Spinal cord (tissue), 10 donors: Measurements from ENCODE around the gene TRANK1. TPM values are rescaled to one million over a fixed set of nuclear protein-coding genes. Genes with fewer than 3 reads are reported as not detected.
"Not testable (repeated sequence)": the region's sequence is repeated elsewhere in the genome, so short reads cannot be mapped to it uniquely, and the experiment has no call there.

Source experiments
- DNase-seq, 6 donors: peaks; one replicate each; pipeline versions ENCODE4 v3.0.0 to v3.0.0-alpha.2; 2013 to 2015; ENCODE audit warnings: low spot score in 6 of 6, low read depth in 4 of 6
- H3K27ac ChIP-seq: one replicate; pipeline ENCODE4 v1.5.1; 2013; ENCODE audit warnings: low read depth, low read length, control low read depth
- H3K27me3 ChIP-seq: one replicate; pipeline ENCODE4 v1.6.1; 2013; ENCODE audit warnings: low read length; ENCODE audit not compliant: control insufficient read depth, insufficient read depth
- H3K36me3 ChIP-seq: one replicate; pipeline ENCODE4 v1.6.1; 2013; ENCODE audit warnings: low read length; ENCODE audit not compliant: control insufficient read depth, insufficient read depth
- H3K4me1 ChIP-seq: one replicate; pipeline ENCODE4 v1.6.1; 2013; ENCODE audit warnings: low read length; ENCODE audit not compliant: control insufficient read depth, insufficient read depth
- H3K4me3 ChIP-seq: one replicate; pipeline ENCODE4 v1.5.1; 2013; ENCODE audit warnings: low read depth, low read length, control low read depth
- H3K9me3 ChIP-seq: one replicate; pipeline ENCODE4 v1.6.1; 2013; ENCODE audit warnings: low read length; ENCODE audit not compliant: control insufficient read depth, insufficient read depth
- WGBS: methylation state at CpG from one replicate; pipeline ENCODE4 v1.1.5; 2013; ENCODE audit warnings: missing lambda C conversion rate; ENCODE audit not compliant: insufficient coverage; 5-methylcytosine and 5-hydroxymethylcytosine counted together
- polyA plus RNA-seq, 2 donors: library from polyadenylated mRNA; unstranded; fragments of 120-200 nt; gene quantifications; one replicate each; pipeline ENCODE4 v1.2.1, GENCODE V29; 2013; ENCODE audit not compliant: insufficient read length in 2 of 2
- total RNA-seq, 2 donors: library from RNA; depleted of rRNA in 1 of 2; stranded (reverse); fragments of 120-200 nt in 1 of 2; fragments of >200 nt in 1 of 2; gene quantifications; one replicate each; pipeline versions ENCODE4 v1.2.3 to v1.2.4, GENCODE V29; 2013 to 2014
- donor health status: healthy.

The TRANK1 gene
- total and polyA plus RNA-seq, 4 donors, result 11.1 to 22.4 (median 20.0) TPM

DNA sequence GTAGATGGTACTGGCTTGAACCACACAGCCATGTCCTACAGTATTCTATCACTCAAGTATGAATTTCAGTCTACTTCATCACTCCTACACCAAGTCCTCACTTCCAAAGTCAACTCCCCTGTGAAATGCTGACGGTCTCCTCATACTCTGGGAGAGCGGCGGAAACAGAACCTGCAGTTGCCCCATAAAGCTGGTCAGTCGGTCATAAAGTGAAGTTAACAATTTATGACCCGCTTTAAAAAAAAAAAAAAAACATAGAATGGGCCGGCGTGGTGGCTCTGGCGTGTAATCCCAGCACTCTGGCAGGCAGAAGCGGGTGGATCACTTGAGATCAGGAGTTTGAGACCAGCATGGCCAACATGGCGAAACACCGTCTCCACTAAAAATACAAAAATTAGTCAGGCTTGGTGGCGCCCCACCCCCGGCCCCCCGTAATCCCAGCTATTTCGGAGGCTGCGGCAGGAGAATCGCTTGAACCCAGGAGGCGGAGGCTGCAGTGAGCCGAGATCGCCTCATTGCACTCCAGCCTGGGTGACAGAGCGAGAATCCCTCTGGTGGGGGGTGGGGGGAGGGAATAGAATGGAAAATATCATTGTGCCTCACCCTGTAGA lies 2.1 kb downstream of the TRANK1 start:
- no peak for DNase-seq
- WGBS, result 89% methylated on average over 17 of the region's 21 CpGs
- H3K27ac ChIP-seq, result no peak overlapping the region
- H3K4me3 ChIP-seq, result no peak overlapping the region
- peaks cover 16% of the 10 kb centered on the region for H3K4me1 ChIP-seq
- H3K27me3 ChIP-seq, result no peaks in the 10 kb centered on the region
- H3K36me3 ChIP-seq, result no peaks in the 10 kb centered on the region
- H3K9me3 ChIP-seq, result peaks cover 5% of the 10 kb centered on the region

DNA sequence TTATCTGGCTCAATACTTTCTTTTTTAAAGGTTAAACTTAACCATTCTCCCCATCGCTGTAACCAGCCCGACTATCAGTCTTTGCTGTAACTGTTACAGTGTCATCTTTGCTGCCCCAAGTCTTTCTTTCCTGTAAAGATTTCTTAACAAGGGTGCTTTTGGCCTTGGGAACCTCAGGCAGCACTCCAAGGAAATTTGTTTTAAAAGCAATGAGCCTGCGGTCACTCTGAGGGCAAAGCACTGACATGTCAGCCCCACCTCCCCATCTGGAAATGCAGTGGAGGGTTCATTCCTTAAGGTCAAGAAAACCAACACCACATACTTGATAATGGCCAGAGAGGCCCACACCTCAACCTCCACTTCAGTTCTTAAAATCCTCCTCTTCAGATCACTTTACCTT lies 3.2 kb downstream of the TRANK1 start:
- no peaks in the 10 kb centered on the region for H3K36me3 ChIP-seq
- H3K4me1 ChIP-seq, result peaks cover 16% of the 10 kb centered on the region
- H3K27me3 ChIP-seq, result no peaks in the 10 kb centered on the region
- WGBS, result 84% methylated on average over 2 of the region's 3 CpGs
- no peak overlapping the region for H3K27ac ChIP-seq
- H3K9me3 ChIP-seq, result peaks cover 3% of the 10 kb centered on the region
- no peak for DNase-seq
- H3K4me3 ChIP-seq, result no peak overlapping the region

DNA sequence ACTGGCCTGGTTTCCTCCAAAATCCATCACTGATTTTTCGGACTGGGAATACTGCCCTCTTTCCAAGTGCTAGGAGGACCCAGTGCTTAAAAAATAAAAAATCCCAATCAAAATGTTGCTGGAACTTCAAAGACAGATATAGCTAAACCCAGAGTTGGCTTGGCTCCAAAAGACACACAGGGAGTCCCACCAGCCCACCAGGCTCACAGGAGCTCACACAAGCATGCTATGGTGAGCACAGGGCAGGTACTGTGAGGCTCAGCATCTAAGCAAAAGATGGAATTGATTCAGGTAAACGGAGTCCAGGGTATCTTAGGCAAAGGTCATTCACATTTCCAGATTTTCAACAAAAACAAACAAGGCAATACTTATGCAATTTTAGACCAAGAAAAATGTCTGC lies 3.7 kb downstream of the TRANK1 start:
- H3K27ac ChIP-seq, result no peak overlapping the region
- H3K4me1 ChIP-seq, result peaks cover 16% of the 10 kb centered on the region
- H3K36me3 ChIP-seq, result no peaks in the 10 kb centered on the region
- WGBS, result 100% methylated on average over 1 of the region's 2 CpGs
- no peak for DNase-seq
- H3K27me3 ChIP-seq, result no peaks in the 10 kb centered on the region
- H3K4me3 ChIP-seq, result no peak overlapping the region
- H3K9me3 ChIP-seq, result peaks cover 3% of the 10 kb centered on the region

DNA sequence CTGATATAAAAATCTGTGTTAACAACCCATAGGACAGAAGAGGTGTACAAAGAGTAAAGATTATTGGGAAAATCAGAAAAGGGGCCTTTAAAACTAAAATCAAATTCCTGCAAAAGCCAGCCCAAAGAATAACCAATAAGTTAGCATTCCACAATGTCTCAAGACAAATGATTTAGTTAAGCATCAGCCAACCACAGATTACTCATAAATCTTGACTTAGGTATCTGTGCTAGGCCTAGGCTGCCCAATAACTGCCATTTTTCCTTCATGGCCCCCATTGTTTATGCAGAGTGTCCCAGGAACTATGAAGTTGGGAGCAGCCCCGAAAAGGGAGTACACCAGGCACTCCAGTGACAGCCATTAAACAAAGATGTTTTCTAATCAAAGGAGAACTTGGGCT lies 7.4 kb downstream of the TRANK1 start:
- no peak for DNase-seq
- H3K4me1 ChIP-seq, result peaks cover 4% of the 10 kb centered on the region
- no peak overlapping the region for H3K27ac ChIP-seq
- H3K9me3 ChIP-seq, result no peaks in the 10 kb centered on the region
- no peak overlapping the region for H3K4me3 ChIP-seq
- no peaks in the 10 kb centered on the region for H3K36me3 ChIP-seq
- 57% methylated on average over 1 of the region's 1 CpG for WGBS
- H3K27me3 ChIP-seq, result no peaks in the 10 kb centered on the region

DNA sequence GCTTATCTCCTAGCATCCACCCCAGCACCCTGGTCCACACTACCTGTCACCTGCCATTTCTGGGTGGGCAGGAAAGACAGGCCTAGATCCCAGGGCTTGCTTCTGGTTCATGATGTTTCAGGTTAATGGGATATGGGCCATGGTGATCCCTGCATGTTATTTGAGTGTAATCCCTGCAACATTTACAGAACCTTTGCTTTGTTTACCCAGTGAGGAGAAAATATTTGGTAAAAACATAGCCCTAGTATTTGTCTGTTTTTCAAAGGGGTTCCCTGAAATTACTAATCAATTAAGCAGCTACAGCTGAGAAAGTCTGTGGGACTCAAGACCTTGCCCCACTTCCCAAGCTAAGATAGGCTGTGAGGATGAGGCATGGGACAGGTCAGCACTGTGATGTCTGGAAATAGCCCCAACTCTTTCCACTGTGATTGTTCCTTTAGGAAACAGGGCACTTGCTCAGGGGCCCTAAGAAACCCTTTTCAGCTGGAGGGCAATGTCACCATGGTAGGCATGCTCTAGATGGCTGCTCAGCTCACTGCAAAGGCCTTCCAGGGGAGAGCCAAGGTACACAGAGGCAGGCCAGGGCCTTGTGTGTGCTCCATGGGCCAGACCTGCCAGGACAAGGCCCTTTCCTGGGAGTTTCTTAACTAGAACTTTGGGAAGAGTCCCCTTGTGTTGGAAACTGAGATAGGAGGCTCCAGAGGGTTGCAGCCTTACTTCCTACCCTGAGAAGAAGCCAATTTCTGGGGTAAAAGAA lies 11.1 kb downstream of the TRANK1 start:
- Histone ChIP-seq H3K4me3 (no peak overlapping the region), H3K27me3 (no peaks in the 10 kb centered on the region), H3K27ac (no peak overlapping the region), H3K4me1 (peaks cover 4% of the 10 kb centered on the region), H3K36me3 (no peaks in the 10 kb centered on the region), H3K9me3 (no peaks in the 10 kb centered on the region)
- no peak for DNase-seq

DNA sequence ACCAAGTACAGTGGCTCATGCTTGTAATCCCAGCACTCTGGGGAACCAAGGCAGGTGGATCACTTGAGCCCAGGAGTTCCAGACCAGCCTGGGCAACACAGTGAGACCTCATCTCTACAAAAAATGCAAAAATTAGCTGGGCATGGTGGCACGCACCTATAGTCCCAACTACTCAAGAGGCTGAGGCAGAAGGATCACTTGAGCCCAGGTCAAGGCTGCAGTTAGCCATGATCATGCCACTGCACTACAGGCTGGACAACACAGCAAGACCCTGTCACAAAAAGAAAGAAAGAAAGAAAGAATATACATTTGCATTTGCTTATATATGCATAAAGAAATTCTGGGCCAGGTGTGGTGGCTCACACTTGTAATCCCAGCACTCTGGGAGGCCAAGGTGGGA lies 13.4 kb downstream of the TRANK1 start:
- not testable (repeated sequence) for H3K27me3 ChIP-seq, H3K36me3 ChIP-seq, H3K4me1 ChIP-seq, H3K27ac ChIP-seq, H3K4me3 ChIP-seq, H3K9me3 ChIP-seq, DNase-seq
- no CpG with 5 or more reads among the region's 1 CpG for WGBS

DNA sequence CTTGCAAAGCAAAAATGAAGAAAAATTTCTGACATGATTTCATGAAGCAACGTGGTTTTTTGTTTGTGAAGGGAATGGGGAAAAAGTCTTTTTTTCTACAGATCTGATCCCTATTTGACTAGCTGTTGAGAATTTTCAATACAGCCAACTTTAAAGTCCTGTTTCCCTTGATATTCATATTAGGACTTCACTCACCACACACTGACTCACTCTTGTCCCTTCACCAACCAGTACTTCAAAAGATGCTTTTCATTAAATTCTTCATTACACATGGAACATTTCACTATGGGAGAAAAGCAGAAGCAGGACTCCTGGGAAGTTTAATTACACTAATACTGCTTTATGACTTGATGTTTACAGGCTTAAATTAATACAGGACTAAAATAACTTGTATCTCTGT lies 16.6 kb downstream of the TRANK1 start:
- Histone ChIP-seq H3K4me1 (peaks cover 3% of the 10 kb centered on the region), H3K9me3 (no peaks in the 10 kb centered on the region), H3K36me3 (no peaks in the 10 kb centered on the region), H3K27ac (no peak overlapping the region), H3K27me3 (no peaks in the 10 kb centered on the region), H3K4me3 (no peak overlapping the region)
- DNase-seq, result peak in 1 of 6 donors; percentile 43
- no CpG with 5 or more reads among the region's 1 CpG for WGBS

DNA sequence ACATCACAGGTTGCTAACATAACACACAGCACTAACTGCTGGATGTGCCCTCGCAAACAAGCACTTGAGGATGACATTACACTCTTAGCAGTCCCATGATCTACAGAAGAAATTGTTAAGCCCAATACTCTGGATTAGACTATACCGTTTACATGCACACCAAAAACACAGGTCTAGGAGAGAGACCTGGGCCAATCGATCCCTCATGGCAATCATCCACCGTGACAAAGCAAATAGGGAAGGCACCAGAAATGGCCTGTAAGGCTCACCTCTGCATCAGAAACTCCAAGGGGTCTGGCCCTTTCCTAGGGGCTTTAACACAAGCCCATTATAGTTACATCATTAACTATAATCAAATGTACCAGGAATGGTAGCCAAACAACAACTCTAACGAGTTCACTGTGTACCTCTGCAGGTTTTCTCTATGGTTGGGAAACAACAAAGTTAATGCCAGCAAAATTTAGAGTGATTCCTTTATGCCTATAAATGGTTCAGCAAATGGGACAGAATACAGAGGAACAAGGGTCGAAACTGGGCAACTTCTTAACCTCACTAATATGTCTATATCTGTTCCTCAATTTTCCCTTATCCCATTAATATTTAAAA lies 18.5 kb downstream of the TRANK1 start:
- H3K4me1 ChIP-seq, result peaks cover 3% of the 10 kb centered on the region
- no peaks in the 10 kb centered on the region for H3K27me3 ChIP-seq
- DNase-seq, result no peak
- no peak overlapping the region for H3K4me3 ChIP-seq
- H3K27ac ChIP-seq, result no peak overlapping the region
- no peaks in the 10 kb centered on the region for H3K9me3 ChIP-seq
- no peaks in the 10 kb centered on the region for H3K36me3 ChIP-seq
- WGBS, result 87% methylated on average over 5 of the region's 6 CpGs

DNA sequence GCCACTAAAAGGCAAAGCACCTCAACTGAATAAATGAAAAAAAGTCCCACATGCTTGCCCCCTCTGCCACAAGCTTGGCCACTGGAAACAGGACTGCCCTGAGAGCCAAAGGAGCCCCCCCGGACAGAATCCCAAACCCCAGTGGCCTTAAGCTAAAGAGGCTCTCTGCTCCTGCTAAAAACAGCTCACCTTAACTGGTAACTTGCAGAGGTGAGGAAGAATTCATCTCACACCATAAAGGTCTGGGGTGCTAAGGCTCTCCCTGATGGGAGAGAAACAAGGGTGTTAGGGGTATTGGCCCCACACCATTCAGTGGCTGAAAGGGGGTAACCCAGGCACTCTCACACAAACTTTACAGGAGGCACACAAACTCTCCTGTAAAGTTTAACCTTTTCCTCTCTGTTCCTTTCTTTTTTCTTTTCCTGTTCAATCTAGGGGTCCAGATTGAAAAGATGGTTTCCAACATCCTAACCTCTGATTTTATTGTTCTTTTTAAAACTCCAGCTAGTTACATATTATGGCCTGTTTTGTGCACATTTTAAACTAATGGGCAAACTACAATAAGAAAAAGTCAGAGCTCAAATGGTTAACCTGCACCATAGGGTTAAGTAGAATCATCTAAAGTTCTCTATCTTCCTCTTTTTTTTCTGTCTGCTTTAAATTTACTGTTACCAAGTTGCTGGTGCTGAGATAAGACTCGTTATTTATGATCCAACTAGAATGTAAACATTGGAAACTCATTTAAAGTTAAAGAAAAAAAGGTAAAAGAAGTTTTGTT lies 19.9 kb downstream of the TRANK1 start:
- no peak for DNase-seq
- Histone ChIP-seq H3K4me3 (no peak overlapping the region), H3K9me3 (no peaks in the 10 kb centered on the region), H3K27me3 (no peaks in the 10 kb centered on the region), H3K36me3 (no peaks in the 10 kb centered on the region), H3K4me1 (peaks cover 3% of the 10 kb centered on the region), H3K27ac (no peak overlapping the region)
- WGBS, result 67% methylated on average over 1 of the region's 2 CpGs
